Ascending aorta (tissue), 2 donors: ENCODE results near the gene MTCL1. TPM values are rescaled to one million over a fixed set of nuclear protein-coding genes. Genes with fewer than 3 reads are reported as not detected.

Experiments used
- DNase-seq, 2 donors: peaks; one replicate each; pipeline ENCODE4 v3.0.0-alpha.2; 2019; ENCODE audit warnings: low spot score in 2 of 2
- H3K27ac ChIP-seq, 2 donors: fragments of 200-600 bp; sonication (generic); one replicate each; pipeline ENCODE4 v1.5.1; 2016 to 2017; ENCODE audit warnings: mild to moderate bottlenecking in 1 of 2
- H3K27me3 ChIP-seq: fragments of 200-600 bp; sonication (generic); one replicate; pipeline ENCODE4 v1.5.1; 2017
- H3K36me3 ChIP-seq, 2 donors: fragments of 200-600 bp; sonication (generic); one replicate each; pipeline ENCODE4 v1.5.1; 2016
- H3K4me1 ChIP-seq, 2 donors: fragments of 200-600 bp; sonication (generic); one replicate each; pipeline ENCODE4 v1.5.1; 2016 to 2017; ENCODE audit warnings: mild to moderate bottlenecking in 1 of 2
- H3K4me3 ChIP-seq, 2 donors: fragments of 200-600 bp; sonication (generic); one replicate each; pipeline ENCODE4 v1.5.1; 2016 to 2017; ENCODE audit warnings: mild to moderate bottlenecking in 1 of 2
- H3K9me3 ChIP-seq, 2 donors: fragments of 200-600 bp; sonication (generic); one replicate each; pipeline ENCODE4 v1.5.1; 2016
- intact Hi-C: fragments of 100-400 bp; cut with DNase I; formaldehyde crosslinking; loops from one replicate; pipeline ENCODE4 v1.15.1; 2023
- total RNA-seq: library from RNA; depleted of rRNA; stranded (reverse); fragments of >200 nt; gene quantifications from one replicate; pipeline ENCODE4 v1.1.0, GENCODE V29; 2016
- TF ChIP-seq, protein P1 (sequence below), 3 experiments: fragments of 200-600 bp in 2 of 3; fragments of 450-650 bp in 1 of 3; sonication (generic) in 2 of 3; IDR thresholded peaks; one replicate each; pipeline ENCODE4 v1.5.1; 2016 to 2019; ENCODE audit warnings: antibody characterized with exemption in 3 of 3, mild to moderate bottlenecking in 1 of 3, moderate library complexity in 1 of 3

The MTCL1 gene
- total RNA-seq, 1 donor from 2014 or later, result 105 TPM

- no peak overlapping the region for H3K27ac ChIP-seq
- H3K36me3 ChIP-seq, result no peaks in the 10 kb centered on the region
- no peak for DNase-seq
- H3K4me3 ChIP-seq, result no peak overlapping the region
- no peaks in the 10 kb centered on the region for H3K27me3 ChIP-seq
- intact Hi-C loops, result no loop called here
- no peaks in the 10 kb centered on the region for H3K9me3 ChIP-seq
- TF ChIP-seq, protein P1, sequence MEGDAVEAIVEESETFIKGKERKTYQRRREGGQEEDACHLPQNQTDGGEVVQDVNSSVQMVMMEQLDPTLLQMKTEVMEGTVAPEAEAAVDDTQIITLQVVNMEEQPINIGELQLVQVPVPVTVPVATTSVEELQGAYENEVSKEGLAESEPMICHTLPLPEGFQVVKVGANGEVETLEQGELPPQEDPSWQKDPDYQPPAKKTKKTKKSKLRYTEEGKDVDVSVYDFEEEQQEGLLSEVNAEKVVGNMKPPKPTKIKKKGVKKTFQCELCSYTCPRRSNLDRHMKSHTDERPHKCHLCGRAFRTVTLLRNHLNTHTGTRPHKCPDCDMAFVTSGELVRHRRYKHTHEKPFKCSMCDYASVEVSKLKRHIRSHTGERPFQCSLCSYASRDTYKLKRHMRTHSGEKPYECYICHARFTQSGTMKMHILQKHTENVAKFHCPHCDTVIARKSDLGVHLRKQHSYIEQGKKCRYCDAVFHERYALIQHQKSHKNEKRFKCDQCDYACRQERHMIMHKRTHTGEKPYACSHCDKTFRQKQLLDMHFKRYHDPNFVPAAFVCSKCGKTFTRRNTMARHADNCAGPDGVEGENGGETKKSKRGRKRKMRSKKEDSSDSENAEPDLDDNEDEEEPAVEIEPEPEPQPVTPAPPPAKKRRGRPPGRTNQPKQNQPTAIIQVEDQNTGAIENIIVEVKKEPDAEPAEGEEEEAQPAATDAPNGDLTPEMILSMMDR (IDR thresholded peaks at IDR 0.05), result no peak
- H3K4me1 ChIP-seq, result no peaks in the 10 kb centered on the region
Observed at GRCh38 chr18:8766559-8767293, 61.4 kb downstream of the MTCL1 start.

- Histone ChIP-seq H3K9me3 (no peaks in the 10 kb centered on the region), H3K27ac (no peak overlapping the region), H3K4me1 (no peaks in the 10 kb centered on the region), H3K4me3 (no peak overlapping the region), H3K36me3 (no peaks in the 10 kb centered on the region), H3K27me3 (no peaks in the 10 kb centered on the region)
- DNase-seq, result no peak
- TF ChIP-seq, protein P1 (IDR thresholded peaks at IDR 0.05), result no peak
- intact Hi-C loops, result no loop called here
Observed at GRCh38 chr18:8767340-8767739, 62.0 kb downstream of the MTCL1 start.

GRCh38 chr18:8769509-8770095 is 64.2 kb downstream of the MTCL1 start:
- Histone ChIP-seq H3K4me3 (no peak overlapping the region), H3K9me3 (no peaks in the 10 kb centered on the region), H3K27ac (no peak overlapping the region), H3K4me1 (no peaks in the 10 kb centered on the region), H3K36me3 (no peaks in the 10 kb centered on the region), H3K27me3 (no peaks in the 10 kb centered on the region)
- DNase-seq, result no peak
- intact Hi-C loops, result no loop called here
- TF ChIP-seq, protein P1 (IDR thresholded peaks at IDR 0.05), result no peak

DNA sequence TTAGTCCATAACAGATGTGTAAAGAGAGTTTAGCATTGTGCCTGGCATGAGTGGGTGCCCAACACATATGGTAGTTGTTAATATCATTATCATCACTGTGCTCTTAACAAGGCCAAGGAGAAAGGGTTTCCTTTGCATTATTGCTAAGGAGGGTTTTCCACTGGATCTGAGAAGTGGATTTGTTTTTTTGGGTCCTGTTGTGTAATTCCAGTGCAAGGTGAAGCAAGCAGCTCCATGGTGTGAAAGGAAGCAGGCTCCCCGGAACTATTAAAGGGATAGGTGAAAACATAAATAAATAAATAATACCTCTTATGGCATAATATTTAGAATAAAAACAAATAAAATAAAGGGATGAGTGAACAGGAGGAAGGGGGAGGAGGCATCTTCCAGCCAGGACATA is 65.3 kb downstream of the MTCL1 start:
- TF ChIP-seq, protein P1 (IDR thresholded peaks at IDR 0.05), result no peak

GRCh38 chr18:8771930-8772329 is 66.6 kb downstream of the MTCL1 start:
- Histone ChIP-seq H3K4me3 (no peak overlapping the region), H3K27ac (no peak overlapping the region), H3K36me3 (no peaks in the 10 kb centered on the region), H3K27me3 (no peaks in the 10 kb centered on the region), H3K9me3 (no peaks in the 10 kb centered on the region), H3K4me1 (no peaks in the 10 kb centered on the region)
- no peak for DNase-seq
- TF ChIP-seq, protein P1 (IDR thresholded peaks at IDR 0.05), result no peak
- intact Hi-C loops, result no loop called here

More for the DNA sequence above, 65.3 kb downstream of the MTCL1 start:
- no peaks in the 10 kb centered on the region for H3K27me3 ChIP-seq
- H3K27ac ChIP-seq, result no peak overlapping the region
- intact Hi-C loops, result no loop called here
- H3K36me3 ChIP-seq, result no peaks in the 10 kb centered on the region
- no peaks in the 10 kb centered on the region for H3K4me1 ChIP-seq
- H3K4me3 ChIP-seq, result no peak overlapping the region
- no peaks in the 10 kb centered on the region for H3K9me3 ChIP-seq
- DNase-seq, result no peak
